GM23248 (cell line): ENCODE data around the gene PI4K2B.

Source experiments
- EZH2 ChIP-seq: fragments of 200-600 bp; sonication (generic); IDR thresholded peaks from 2 replicates; pipeline ENCODE4 v1.6.1; 2018; ENCODE audit warnings: antibody characterized with exemption, mild to moderate bottlenecking; ENCODE audit not compliant: insufficient read depth, poor library complexity, severe bottlenecking
- EZH2phosphoT487 ChIP-seq: fragments of 200-600 bp; sonication (generic); IDR thresholded peaks from 2 replicates; pipeline ENCODE4 v1.6.1; 2018; ENCODE audit warnings: antibody characterized with exemption, moderate library complexity, mild to moderate bottlenecking, low read depth; ENCODE audit not compliant: insufficient read depth

- TF ChIP-seq EZH2, result no peak
- no peak for TF ChIP-seq EZH2phosphoT487
These were observed 63.9 kb downstream of the PI4K2B start for GRCh38 chr4:25297528-25298242.
